ENCODE measurements around the gene CT47C1. TPM values are rescaled to one million over a fixed set of nuclear protein-coding genes. Genes with fewer than 3 reads are reported as not detected.

CT47C1 gene
- total and polyA plus RNA-seq, 2 of the 8 experiments (the other 6 are each of a cell fraction or from before 2014, with no cell fraction given): not detected

DNA sequence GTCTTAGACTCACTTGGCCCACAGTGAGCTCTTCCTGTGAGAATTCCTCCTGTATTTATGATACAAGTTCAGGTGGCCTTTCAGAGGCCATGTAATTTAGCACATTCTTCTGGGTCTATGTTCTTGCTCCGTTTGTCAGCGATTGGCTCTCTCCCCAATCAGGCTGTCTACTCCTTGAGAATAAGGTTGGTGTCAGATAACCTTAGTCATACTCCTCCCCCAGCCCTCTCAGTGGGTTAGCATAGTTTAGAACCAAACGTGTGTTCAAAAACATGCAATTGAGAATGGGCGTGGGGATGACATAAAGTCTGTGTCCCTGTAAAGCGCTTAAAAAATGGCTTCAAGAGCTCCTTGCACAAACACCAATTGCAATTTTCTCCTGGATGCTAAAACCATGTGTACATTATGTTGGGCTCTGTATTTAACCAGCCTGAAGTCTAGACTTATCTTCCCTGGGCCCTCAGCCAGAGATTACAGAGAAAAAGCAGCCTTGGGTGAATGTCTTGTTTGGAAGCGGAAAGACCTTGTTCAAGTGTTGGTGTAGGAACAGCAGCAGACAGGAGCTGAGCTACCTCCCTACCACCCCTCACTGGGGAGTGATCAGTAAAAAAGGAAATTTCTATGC lies 9.9 kb upstream of the CT47C1 start:
- H4K91ac ChIP-seq (replicated peaks; ENCODE audit: insufficient read length, low read length): no peak overlapping the region
- POLR2A ChIA-PET (ENCODE audit: partially characterized antibody): no interaction called here
- no peak for TF ChIP-seq TAF1 (IDR thresholded peaks at IDR 0.05; ENCODE audit: low read depth, low read length)
- TF ChIP-seq EZH2 (IDR thresholded peaks at IDR 0.05; ENCODE audit: low read depth, low read length, severe bottlenecking): no peak
- no peak for TF ChIP-seq KDM4A (IDR thresholded peaks at IDR 0.05; ENCODE audit: low read depth, low read length, severe bottlenecking)
- no peak for TF ChIP-seq EP300 (IDR thresholded peaks at IDR 0.05; ENCODE audit: borderline replicate concordance in 1 of 2, low read depth in 2 of 2, low read length in 2 of 2)
- no peak for TF ChIP-seq EGR1 (IDR thresholded peaks at IDR 0.05; ENCODE audit: borderline replicate concordance, low read depth, low read length)
- TF ChIP-seq CHD2 (IDR thresholded peaks at IDR 0.05; ENCODE audit: low read length): no peak
- TF ChIP-seq POLR2AphosphoS5 (IDR thresholded peaks at IDR 0.05; ENCODE audit: low read depth, low read length): no peak
- TF ChIP-seq RBBP5 (IDR thresholded peaks at IDR 0.05; ENCODE audit: borderline replicate concordance, low read depth, low read length): no peak
- TF ChIP-seq BRCA1 (IDR thresholded peaks at IDR 0.05; ENCODE audit: low read depth, low read length): no peak
- no peak for TF ChIP-seq CREB1 (IDR thresholded peaks at IDR 0.05)
- TF ChIP-seq ZNF274 (IDR thresholded peaks at IDR 0.05; ENCODE audit: borderline replicate concordance, extremely low read depth, low read length): no peak
- H2AFZ ChIP-seq (ENCODE audit: low read length): no peak overlapping the region
- H3K27me3 ChIP-seq (replicated peaks in 1 of 4; ENCODE audit: control insufficient read depth in 3 of 4, extremely low read depth in 1 of 4, insufficient read depth in 3 of 4, low read length in 3 of 4): no peaks in the 10 kb centered on the region
- H3K79me2 ChIP-seq (ENCODE audit: control insufficient read depth in 1 of 2, insufficient read depth in 2 of 2, low read length in 2 of 2): no peaks in the 10 kb centered on the region
- H3K23ac ChIP-seq (ENCODE audit: insufficient read length): no peak overlapping the region
- no peaks in the 10 kb centered on the region for H3K36me3 ChIP-seq (ENCODE audit: control insufficient read depth in 2 of 4, insufficient read depth in 4 of 4, low read length in 3 of 4)
- FAIRE-seq: no peak
- H3K23me2 ChIP-seq (ENCODE audit: low read depth, low read length): no peaks in the 10 kb centered on the region
- H3K56ac ChIP-seq (replicated peaks; ENCODE audit: insufficient read length, low read depth, low read length): no peak overlapping the region
- no peak overlapping the region for H2BK15ac ChIP-seq (ENCODE audit: low read length)
- H4K5ac ChIP-seq (ENCODE audit: insufficient read length, low read depth, low read length): no peak overlapping the region
- no peak overlapping the region for H2BK20ac ChIP-seq (ENCODE audit: low read length)
- CTCF ChIA-PET (ENCODE audit: partially characterized antibody): interaction anchor here (0.5 to 1.2 kb wide), 5 partner anchors 58 to 358 kb away, joined by 3 to 4 read pairs (median 3); no protein-coding TSS in a partner anchor
- H2AK5ac ChIP-seq (ENCODE audit: low read depth, low read length): no peak overlapping the region
- WGBS, 2 experiments (ENCODE audit: extremely low coverage in 1 of 2, insufficient coverage in 1 of 2, insufficient read length in 1 of 2, insufficient replicate concordance in 2 of 2, low coverage in 1 of 2, low lambda C conversion rate in 2 of 2, missing lambda C conversion rate in 1 of 2): 65% methylated on average over 6 of the region's 6 CpGs; no CpG with 5 or more reads in 1 of the 2 experiments
- H4K8ac ChIP-seq (ENCODE audit: extremely low read depth, insufficient read depth, low read length): no peak overlapping the region
- no peaks in the 10 kb centered on the region for H3K9me3 ChIP-seq (ENCODE audit: insufficient read depth in 2 of 2, low read depth in 1 of 2, low read length in 1 of 2)
- no peak overlapping the region for H2BK120ac ChIP-seq (replicated peaks; ENCODE audit: low read depth, low read length)
- H3K27ac ChIP-seq (ENCODE audit: low read depth, low read length): no peak overlapping the region
- H2BK5ac ChIP-seq (ENCODE audit: low read depth, low read length): no peak overlapping the region
- H3K9ac ChIP-seq (replicated peaks in 1 of 4; ENCODE audit: extremely low read depth in 1 of 4, low read depth in 3 of 4, low read length in 3 of 4): no peak overlapping the region
- no peak overlapping the region for H3K4me2 ChIP-seq (ENCODE audit: insufficient read depth in 1 of 2, low read depth in 2 of 2, low read length in 2 of 2)
- H3K18ac ChIP-seq (ENCODE audit: extremely low read depth, low read length): no peak overlapping the region
- H3K4ac ChIP-seq (replicated peaks; ENCODE audit: insufficient read length, low read depth, low read length): no peak overlapping the region
- H3K14ac ChIP-seq (ENCODE audit: insufficient read length): no peak overlapping the region
- H3K79me1 ChIP-seq (ENCODE audit: low read depth, low read length): no peaks in the 10 kb centered on the region
- peaks cover 0 to 3% (median 0%) of the 10 kb centered on the region in 4 experiments; a peak in 2 of 7 replicates for H3K4me1 ChIP-seq (replicated peaks in 1 of 4; ENCODE audit: control insufficient read depth in 3 of 4, insufficient read depth in 4 of 4, low read length in 3 of 4)
- H2BK12ac ChIP-seq (ENCODE audit: low read depth, low read length): no peak overlapping the region
- DNase-seq (ENCODE audit: low read depth in 1 of 2, low spot score in 2 of 2): no peak
- no peak overlapping the region for H3K4me3 ChIP-seq (ENCODE audit: extremely low read depth in 1 of 4, insufficient read depth in 2 of 4, low read depth in 3 of 4, low read length in 4 of 4)
- H4K20me1 ChIP-seq (replicated peaks in 1 of 2; ENCODE audit: control insufficient read depth in 1 of 2, insufficient read depth in 2 of 2, low read length in 2 of 2): no peaks in the 10 kb centered on the region
